CD4-positive, alpha-beta T cell treated with Interleukin-6 at 100 ng/mL for 8 hours (primary cell): ENCODE results near the gene C1orf210.

Source experiments
- DNase-seq: peaks from one replicate; pipeline ENCODE4 v3.0.0-alpha.2; 2020; ENCODE audit warnings: mixed read lengths, low spot score

The C1orf210 gene

DNA sequence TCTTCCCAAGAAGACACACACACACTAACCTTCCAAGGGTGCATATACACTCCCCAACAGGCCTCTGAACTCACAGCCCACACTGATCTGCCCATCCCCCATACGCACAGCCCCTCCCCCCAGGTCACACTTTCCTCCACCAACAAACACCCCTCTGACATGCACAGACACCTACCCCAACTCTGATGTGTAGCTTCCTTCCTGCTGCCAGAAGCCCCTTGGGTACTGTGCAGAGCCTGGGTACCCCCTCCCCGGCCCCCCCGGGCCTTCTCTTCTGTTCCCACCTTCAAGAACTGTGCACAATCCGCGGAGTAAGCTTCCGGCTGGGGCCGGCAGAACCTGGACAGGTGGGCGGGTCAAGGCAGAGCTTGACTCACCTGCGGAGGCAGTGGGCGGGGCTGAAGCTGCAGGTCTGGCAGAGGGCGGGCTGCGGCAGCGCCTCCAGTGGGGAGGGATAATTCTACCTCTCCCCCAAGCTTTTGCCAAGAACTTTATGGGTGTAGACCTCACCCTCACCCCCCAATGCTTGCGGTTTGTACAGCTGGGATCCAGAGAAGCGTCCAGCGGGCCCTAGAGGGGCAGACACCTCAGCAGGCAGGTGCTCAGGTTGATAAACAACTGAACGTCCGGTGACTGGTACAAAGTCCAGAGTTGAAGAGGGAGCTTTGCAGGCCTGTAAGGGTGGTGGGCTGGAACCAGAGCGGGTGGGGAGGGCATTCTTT lies at the start of gene C1orf210:
C1orf210 (minus strand) TSS at position 313 of the 722 bp plus-strand sequence. CDS start 2,311 bp downstream, outside the sequence.
- DNase-seq, result no peak

DNA sequence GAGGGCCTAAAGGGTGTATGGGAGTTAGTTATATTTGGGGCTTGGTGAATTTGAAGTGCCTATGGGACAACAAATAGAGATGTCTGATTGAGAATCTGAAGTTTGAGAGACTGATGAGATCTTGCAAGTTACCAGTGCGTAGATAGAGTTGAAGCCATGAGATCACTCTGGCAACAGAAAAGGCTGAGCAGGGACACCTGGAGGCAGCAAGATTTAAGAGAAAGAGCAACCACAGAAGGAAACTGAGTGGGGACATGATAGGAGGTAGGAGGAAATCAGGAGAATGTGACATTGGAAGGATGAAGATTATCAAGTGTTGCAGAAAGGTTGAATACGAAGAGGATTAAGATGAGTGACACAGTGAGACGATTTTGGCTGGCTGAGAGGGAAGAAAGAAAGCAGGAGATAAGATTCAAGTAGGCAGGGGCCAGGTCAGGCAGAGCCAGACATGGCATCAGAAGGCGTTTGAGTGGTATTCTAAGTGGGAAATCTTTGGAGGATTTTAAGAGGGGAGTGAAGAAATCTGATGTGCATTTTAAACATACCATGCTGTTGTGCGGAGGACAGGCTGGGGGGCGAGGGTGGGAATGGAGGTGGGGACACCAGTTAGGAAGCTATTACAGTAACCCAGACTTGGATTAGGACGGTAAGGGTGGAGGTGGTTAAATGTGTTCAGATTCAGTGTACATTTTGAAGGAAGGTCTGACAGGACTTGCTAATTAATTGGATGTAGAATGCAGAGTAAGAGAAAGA lies 49.2 kb upstream of the C1orf210 start:
- DNase-seq, result no peak

- DNase-seq, result no peak
Observed at GRCh38 chr1:43331688-43332087, 46.3 kb upstream of the C1orf210 start.

DNA sequence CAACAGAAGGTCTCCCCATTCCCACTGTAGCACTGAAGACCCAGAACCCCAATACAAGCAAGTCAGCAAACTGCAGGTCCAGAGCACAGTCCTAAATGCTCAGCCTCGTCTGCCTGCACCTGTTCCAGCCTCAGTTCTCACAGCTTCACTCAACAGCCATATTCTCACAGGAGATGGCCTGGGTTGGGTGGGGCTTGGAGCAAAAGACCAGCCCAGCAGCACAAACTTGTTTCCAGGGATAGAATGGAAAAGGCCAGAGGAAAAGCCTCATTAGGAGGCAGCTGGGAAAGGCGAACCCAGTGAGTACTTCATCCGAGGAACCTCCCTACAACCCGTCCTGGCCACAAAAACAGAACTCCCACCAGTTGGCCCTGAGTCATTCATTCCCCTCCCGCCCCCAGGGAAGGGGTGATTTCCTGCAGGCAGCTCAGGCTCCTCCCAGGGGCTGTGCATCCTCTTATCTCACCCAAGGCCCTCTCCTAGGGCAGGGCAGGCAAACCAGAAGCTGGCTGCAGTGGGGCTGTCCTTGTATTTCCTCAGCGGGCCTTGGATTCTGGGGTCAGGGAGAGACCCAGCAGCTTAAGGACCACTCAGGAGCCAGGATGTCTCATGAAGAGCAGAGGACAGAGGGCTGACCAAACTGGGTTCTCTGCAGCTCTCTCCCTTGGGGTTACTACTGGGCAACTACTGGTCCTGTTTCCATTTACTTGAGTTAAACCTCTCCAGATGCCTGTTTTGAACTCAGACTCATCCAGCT lies 44.8 kb upstream of the C1orf210 start:
- DNase-seq, result no peak

DNA sequence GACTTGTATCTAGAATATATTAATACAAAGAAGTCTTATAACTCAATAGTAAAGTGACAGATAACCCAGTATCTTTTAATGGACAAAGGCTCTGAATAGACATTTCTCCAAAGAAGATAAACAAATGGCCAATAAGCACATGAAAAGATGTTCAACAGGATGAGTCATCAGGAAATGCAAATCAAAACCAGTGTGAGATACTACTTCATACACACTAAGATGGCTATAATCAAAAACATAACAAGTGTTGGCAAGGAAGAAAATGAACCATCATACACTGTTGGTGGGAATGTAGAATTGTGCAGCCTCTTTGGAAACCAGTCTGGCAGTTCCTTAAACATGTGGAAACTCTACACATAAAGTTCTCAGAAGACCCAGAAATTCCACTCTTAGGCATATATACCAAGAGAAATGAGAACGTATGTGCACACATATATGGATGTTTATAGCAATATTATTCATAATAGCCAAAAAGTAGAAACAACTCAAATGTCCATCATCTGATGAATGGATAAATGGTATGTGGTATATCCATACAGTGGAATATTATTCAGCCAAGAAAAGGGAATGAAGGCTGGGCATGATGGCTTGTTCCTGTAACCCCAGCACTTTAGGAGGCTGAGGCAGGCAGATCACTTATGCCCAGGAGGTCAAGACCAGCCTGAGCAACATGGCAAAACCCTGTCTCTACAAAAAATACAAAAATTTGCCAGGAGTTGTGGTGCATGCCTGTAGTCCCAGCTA lies 42.3 kb upstream of the C1orf210 start:
- no peak for DNase-seq

- DNase-seq, result no peak
Observed at GRCh38 chr1:43325381-43325780, 40.0 kb upstream of the C1orf210 start.

DNA sequence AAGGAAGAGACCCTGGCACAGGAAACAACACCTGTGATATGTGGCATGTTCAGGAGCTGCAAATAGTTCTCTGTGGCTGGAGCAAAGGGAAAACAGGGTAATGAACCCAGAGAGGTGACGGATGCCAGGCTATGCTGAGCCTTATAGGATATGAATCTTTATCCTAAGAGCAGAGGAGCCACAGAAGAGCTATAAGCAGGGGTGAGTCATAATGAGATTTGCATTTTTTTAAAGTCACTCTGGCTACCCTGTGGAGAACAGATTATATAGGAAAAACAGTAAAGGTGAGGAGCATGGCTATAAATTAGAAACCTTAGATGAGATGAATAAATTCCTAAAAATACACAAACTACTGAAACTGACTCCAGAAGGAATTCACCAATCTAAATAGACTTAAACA lies 39.4 kb upstream of the C1orf210 start:
- no peak for DNase-seq

DNA sequence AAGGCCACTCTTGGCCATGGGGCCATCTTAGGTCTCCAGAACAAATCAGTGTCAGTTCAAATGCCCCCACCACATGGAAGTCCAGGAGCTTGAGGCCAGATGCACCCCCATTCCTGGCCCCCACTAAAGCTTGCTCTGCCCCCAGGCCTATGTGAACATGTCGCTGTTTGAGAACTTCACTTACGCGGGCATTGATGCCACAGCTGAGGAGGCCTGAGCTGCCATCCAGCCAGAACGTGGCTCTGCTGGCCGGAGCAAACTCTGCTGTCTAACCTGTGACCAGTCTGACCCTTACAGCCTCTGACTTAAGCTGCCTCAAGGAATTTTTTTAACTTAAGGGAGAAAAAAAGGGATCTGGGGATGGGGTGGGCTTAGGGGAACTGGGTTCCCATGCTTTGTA lies 37.1 kb upstream of the C1orf210 start:
- no peak for DNase-seq

GRCh38 chr1:43321331-43321891 lies 36.0 kb upstream of the C1orf210 start:
- no peak for DNase-seq

DNA sequence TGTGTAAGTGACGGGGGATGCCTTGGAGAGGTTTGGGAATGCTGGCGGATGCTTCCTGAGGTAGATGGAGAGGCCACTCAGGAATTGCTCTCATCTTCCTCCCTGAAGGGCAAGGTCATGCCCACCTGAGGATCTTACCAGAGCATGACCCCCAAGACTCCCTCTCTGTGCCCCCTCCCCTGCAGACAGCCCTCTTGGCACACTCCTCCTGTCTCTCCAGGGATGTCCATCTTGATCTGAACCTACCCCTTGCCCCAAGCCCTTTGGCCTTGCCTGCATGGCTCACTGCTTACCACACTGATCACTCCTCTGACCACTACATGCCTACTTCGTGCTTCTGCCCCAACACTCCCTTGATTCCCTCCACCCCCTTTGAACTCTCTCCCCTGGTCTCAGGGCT lies 34.4 kb upstream of the C1orf210 start:
- DNase-seq, result no peak

DNA sequence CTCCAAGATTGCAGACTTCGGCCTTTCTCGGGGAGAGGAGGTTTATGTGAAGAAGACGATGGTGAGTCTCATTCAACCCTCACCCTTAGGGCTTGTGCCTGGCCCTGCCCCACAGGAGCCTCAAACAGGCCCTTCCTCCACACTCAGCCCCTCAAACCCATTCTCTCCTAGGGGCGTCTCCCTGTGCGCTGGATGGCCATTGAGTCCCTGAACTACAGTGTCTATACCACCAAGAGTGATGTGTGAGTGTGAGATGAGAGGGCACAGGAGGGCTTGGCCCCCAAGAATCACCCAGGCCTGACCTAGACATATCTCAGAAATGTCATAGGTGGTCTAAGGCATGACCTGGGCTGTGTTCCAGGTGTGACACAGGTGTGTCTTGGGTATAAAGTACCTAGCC lies 33.9 kb upstream of the C1orf210 start:
- DNase-seq, result no peak

GRCh38 chr1:43318831-43319230 lies 33.5 kb upstream of the C1orf210 start:
- no peak for DNase-seq

- DNase-seq, result no peak
Observed at GRCh38 chr1:43317817-43318471, 32.6 kb upstream of the C1orf210 start.

GRCh38 chr1:43316738-43317520 lies 31.5 kb upstream of the C1orf210 start:
- DNase-seq, result no peak

DNA sequence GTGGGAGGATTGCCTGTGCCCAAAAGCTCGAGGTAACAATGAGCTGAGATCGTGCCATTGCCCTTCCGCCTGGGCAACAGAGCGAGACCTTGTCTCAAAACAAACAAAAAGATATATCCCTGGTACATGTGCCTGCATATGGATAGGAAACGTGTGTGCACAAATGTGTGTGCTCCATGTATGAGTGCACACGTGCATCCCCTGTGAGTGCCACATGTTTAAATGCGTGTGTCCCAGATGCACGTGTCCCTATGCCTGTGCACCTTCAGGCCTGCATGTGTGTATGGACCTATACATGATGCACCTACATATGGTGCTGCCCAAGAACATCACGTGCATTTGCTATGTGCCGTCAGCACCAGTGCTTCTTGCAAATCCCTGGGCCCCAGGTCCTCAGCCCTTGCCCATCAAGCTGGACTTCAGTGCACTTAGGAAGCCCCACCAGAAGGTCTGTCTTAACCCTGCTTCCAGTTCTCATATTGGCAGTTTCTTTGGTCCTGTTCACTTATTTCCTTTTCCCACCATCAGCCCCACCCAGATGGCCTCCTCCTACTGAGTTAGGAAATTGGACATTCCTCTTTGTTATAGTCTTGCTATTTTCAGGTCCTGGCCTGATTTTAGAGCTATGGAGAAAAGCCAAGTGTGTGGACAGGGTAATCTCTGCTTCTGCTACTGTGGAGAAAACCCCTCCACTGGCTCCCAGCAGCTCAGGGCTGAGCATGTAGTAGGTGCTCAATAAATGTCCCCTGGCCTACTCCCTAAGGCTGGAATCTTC lies 30.8 kb upstream of the C1orf210 start:
- DNase-seq, result no peak

DNA sequence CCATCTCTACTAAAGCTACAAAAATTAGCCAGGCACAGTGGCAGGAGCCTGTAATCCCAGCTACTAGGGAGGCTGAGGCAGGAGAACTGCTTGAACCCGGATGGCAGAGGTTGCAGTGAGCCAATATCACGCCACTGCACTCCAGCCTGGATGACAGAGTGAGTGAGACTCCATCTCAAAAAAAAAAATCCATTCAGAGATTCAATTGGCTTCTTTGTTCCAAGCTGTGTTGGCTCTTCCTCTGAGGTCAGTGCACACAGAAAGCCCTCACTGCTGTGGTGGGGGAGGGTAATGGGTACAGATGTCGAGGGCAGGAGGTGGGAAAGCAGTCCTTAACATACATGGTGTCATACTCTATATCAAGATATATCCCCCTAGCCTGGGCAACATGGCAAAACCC lies 30.1 kb upstream of the C1orf210 start:
- no peak for DNase-seq

GRCh38 chr1:43314233-43314632 lies 28.9 kb upstream of the C1orf210 start:
- no peak for DNase-seq

- no peak for DNase-seq
Observed at GRCh38 chr1:43313771-43314170, 28.4 kb upstream of the C1orf210 start.

- DNase-seq, result no peak
Observed at GRCh38 chr1:43312663-43313515, 27.5 kb upstream of the C1orf210 start.
